DMS114 treated with DMSO at 0.1 percent for 48 hours (cell line): ENCODE data around the gene COPS7A.

Experiments used
- DNase-seq: peaks from one replicate; lab custom pipeline; 2025; ENCODE audit not compliant: unreplicated experiment; lab: John Stamatoyannopoulos, UW

The COPS7A gene

GRCh38 chr12:6750506-6750905 lies 26.7 kb downstream of the COPS7A start:
- DNase-seq: no peak

- DNase-seq: no peak
These were observed 27.9 kb downstream of the COPS7A start for GRCh38 chr12:6751767-6752166.

DNA sequence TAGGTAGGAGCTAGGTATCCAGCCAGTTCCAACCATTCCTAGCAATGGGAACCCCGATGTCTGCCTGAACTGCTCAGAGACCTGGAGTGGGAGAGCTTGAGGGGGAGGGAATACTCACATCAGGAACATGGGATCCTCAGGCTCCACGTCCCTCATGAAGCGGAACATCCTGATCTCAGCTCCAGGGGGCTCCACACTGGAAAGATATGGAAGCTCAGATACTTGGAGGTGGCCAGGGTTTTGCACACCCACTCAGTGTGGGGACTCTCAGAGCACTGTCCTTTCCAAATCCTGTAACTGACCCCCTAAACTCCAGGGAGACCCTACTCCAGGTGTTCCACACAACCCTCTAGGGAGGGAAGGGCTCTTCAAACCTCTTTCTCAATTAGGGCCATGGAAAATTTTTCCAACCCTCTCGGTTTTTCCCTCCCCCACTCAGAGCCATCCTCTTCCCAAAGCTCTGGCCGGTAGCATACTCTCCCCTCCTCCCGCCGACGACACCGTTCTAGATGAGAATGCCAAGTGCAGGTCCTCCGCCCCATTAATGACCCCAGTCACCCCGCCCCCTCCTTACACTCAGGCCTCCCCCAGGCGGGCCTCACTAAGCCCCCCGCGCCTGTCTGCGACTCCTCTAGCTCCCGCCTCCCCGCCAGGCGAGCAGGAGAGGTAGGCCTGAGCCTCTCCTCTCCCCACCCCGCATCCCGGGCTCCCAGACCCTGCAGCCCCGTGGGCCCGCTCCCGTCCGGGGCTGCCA lies 28.5 kb downstream of the COPS7A start:
- DNase-seq: no peak

- peak; percentile 96 for DNase-seq
These were observed 29.3 kb downstream of the COPS7A start, which contains the start of gene MLF2 for GRCh38 chr12:6752921-6753771. MLF2 (minus strand) TSS chr12:6753141; CDS start chr12:6752334, 807 bp downstream.

DNA sequence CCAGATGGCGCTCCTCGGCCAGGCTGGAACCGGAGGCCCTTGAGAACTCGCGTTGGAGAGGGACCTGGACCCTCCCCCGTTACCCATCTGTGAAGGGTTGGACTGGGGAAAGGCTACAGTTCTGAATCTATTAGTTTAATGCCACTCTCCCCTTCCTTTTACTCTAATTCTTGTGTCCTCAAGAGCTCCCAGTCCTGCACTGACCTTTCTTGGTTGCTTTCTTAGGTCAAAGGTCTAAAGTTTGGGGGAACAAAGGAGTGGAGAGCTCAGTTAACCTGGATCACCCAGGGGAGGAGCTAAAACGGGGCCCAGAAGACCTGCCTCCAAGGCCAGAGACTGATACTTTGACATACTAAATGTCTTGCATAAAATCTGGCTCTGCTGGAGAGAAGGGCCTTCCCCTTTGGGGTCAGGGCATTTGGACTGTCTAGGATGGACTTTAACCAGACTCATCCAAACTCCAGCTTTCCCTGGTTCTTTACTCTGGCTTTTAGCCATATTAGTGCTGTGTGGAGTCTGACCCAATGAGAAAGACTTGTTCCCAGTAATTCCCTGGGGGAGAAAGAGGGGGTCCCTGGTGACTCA lies 30.0 kb downstream of the COPS7A start:
- DNase-seq: no peak

DNA sequence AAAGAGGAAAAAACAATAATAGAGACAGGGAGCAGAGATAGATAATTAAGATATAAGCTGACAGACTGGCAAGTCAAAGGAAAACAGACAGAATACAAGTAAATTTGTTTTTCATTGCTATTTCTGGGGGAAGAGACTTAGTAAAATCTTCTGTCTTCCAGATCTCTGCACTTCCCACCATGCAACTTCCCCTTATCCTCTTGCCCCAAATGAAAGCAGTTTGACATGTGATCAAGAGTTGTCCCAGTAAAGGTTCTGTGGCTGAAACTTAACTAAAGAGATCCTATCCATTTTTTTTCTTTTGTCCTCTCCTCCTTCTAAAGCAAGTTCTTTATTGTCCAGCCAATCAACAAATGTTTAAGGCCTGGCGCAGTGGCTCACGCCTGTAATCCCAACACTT lies 30.6 kb downstream of the COPS7A start:
- DNase-seq: no peak

DNA sequence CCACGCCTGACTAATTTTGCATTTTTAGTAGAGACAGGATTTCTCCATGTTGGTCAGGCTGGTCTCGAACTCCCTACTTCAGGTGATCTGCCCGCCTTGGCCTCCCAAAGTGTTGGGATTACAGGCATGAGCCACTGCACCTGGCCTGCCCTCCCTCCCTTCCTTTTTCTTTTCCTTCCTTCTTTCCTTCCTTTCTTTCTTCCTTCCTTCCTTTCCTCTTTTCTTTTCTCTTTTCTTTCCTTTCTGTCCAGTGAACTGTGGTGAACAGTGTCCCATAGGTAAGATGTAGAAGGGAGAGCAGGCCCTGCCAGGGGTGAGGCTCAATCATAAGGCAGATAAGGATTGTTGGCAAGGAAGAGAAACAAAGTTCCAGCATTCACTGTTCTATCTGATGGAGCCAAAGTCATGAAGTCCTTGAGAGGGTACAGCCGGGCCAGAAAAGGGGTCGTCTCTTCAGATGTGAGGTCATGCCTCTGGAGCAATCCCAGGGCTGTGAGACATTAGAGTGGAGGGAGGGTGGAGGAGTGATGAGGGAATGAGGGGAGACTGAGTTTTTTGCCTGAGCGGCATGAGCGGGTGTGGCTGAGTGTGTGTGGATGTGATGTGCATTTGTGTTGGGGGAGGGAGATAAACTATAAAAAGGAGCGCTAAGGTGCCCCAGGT lies 33.3 kb downstream of the COPS7A start:
- DNase-seq: no peak

GRCh38 chr12:6758506-6759095 lies 34.8 kb downstream of the COPS7A start:
- no peak for DNase-seq

GRCh38 chr12:6759741-6760140 lies 35.9 kb downstream of the COPS7A start:
- DNase-seq: no peak

GRCh38 chr12:6763380-6763779 lies 39.5 kb downstream of the COPS7A start:
- DNase-seq: no peak

DNA sequence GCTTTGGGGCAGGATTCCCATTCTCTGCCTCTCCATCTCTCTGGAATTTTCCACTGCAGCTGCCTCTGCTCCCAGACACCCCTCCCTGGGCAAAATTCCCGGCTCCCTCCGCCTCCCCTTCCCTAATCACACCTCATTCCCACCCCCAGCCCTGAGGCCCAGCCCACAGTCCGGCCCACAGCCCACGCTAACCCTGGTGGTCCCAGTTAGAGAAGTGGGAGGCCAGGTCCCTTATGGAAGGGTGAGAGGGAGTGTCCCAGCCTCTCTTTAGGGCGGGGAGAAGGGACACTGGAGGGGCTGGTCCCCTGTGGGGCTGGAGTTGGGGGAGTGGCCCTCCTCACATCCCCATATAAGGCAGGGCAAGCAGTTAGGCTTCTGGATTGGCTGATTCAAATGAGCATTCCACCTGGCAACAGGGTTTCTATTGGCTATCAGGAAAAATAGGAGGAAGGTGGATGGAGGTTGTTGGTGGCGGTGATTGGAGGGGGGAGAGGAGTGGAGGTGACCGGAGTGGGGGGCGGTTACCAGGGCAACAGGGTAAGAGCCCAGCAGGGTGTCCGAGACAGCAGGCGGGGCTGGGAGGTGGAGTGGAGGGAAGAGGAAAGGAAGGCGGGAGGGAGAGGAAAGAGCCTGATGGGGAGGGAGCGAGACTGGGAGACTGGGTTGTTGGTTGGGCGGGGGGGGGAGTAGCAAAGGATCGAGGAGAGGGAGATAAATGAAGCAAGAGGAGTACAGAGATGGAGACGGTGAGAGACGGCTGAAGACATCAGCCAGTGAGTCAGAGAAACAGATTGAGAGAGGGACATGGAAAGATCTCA lies 40.4 kb downstream of the COPS7A start:
- DNase-seq: peak; percentile 97

DNA sequence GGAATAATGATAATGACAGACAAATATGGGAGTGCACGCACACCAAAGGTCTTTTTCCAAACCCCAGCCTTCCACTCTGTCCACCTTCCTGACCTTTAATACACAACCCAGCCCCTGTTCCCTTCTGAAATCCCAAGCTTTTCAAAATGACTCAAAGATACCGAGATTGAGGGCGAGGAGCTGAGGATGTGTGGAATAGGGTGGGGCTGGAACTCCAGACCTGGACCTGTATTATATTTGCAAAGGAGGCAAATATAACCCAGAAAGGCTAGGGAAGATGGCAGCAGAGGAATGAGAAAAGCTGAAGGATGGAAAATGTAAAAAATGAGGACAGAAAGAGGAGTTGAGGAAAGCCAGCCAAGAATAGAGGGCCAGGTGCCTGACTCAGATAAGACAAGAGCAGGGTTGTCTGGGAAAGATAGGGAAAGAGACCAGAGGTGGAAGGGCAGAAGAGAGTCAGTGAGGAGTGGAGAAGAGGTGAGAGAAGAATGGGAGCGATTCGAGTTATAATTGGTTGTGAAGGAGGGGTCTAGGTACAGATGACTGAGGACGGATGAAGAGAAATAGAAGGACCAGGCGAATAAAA lies 41.3 kb downstream of the COPS7A start:
- no peak for DNase-seq

- DNase-seq: peak; percentile 61
These were observed 42.1 kb downstream of the COPS7A start, which contains the start of gene PTMS for GRCh38 chr12:6765634-6766581. PTMS (plus strand) TSS chr12:6766363; CDS start chr12:6766706, 343 bp downstream.

DNA sequence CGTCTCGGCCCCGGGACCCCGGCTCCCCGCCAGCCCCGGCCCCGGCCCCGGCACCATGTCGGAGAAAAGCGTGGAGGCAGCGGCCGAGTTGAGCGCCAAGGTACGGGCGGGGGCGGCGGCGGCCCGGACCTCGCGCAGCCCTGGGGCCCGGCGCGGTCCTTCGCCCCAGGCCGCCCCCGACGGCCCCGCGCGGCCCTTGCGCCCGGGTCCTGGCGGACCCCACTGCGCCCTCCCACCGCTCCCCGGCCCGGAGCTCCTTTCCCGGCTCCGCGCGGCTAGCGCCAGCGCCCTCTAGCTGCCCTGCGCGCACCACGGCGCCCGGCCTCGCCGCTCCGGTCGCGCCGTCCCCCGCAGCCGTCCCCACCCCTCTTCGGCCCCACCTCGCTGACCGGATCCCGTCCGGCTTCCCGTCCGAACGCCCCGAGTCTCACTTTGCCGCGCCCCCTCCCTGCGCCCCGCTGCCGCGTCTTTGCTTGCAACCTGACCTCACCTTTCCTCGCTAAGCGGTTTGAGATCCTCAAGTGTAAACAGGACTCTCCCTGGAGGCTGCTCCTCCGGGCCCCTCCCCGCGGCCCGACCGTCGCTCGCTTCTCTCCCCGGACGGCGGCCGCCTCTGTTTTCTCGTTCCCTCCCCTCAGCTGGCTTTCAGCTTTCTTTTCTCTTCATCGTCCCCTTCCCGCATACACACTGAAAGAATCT lies 43.0 kb downstream of the COPS7A start:
- DNase-seq: no peak

GRCh38 chr12:6767353-6768319 lies 43.8 kb downstream of the COPS7A start:
- no peak for DNase-seq

DNA sequence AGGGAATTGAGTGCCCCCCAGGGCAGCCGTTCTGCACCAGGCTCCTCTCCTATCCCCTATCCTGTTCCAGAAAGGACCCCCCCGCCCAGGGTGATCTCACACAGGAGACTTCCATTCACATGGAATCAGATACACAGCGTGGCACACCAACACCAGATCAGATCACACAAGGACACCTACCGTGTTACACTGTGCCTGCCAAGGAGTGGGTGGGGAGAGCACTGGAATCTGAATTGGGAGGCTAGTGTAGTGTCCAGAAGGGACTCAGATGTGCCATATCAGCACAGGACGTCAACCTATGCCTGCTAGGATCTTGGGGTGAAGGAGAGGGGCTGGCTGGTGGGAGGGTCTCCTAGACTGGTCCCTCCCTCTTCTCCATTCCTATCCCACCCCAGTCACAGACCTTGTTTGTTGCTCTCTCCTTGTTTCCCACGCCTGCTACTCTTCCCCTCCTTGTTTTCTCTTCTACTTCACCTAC lies 44.6 kb downstream of the COPS7A start:
- DNase-seq: no peak

- DNase-seq: no peak
These were observed 45.1 kb downstream of the COPS7A start for GRCh38 chr12:6768990-6769389.
